Caco-2 (cell line): ENCODE data around the gene TBL1X. TPM values are rescaled to one million over a fixed set of nuclear protein-coding genes. Genes with fewer than 3 reads are reported as not detected.

Experiments
- BruUV-seq: library from RNA; stranded (reverse); fragments of 400-500 nt; replicated peaks from 2 replicates; lab custom pipeline; 2021; lab: Mats Ljungman, UMichigan
- CTCF ChIA-PET: fragments of 300-600 bp; sonication (Branson Sonifier 250); formaldehyde crosslinking; loops from one replicate; lab custom pipeline; 2022; ENCODE audit warnings: antibody characterized with exemption; lab: Charles Lee
- POLR2A ChIA-PET: fragments of 300-600 bp; sonication (Branson Sonifier 250); formaldehyde crosslinking; loops from one replicate; lab custom pipeline; 2022; ENCODE audit warnings: antibody characterized with exemption; lab: Charles Lee
- DNase-seq, 2 experiments: peaks; one replicate each; pipeline versions ENCODE4 v3.0.0 to v3.0.0-alpha.2; 2020 to 2022
- H3K27me3 ChIP-seq: replicated peaks from 2 replicates; pipeline ENCODE4 v1.6.0; 2011; ENCODE audit warnings: low read length; ENCODE audit not compliant: control insufficient read depth, insufficient read depth
- H3K36me3 ChIP-seq: 2 replicates; pipeline ENCODE4 v1.5.1; 2011; ENCODE audit warnings: low read length; ENCODE audit not compliant: control insufficient read depth, insufficient read depth
- H3K4me1 ChIP-seq: fragments of 250-450 bp; sonication (Bioruptor Pico); 2 replicates; pipeline ENCODE4 v1.5.1; 2020; ENCODE audit warnings: mild to moderate bottlenecking
- H3K4me3 ChIP-seq: 2 replicates; pipeline ENCODE4 v1.5.1; 2011; ENCODE audit warnings: low read depth, mild to moderate bottlenecking, control low read depth, low read length
- H3K9me3 ChIP-seq: fragments of 250-450 bp; sonication (Bioruptor Pico); 2 replicates; pipeline ENCODE4 v1.5.1; 2020; ENCODE audit warnings: mild to moderate bottlenecking, moderate library complexity
- H3K27ac Mint-ChIP-seq: one replicate; pipeline ENCODE4 v1.8.0; 2022; ENCODE audit warnings: mixed read lengths; ENCODE audit not compliant: unreplicated experiment
- H3K27me3 Mint-ChIP-seq: one replicate; pipeline ENCODE4 v1.8.0; 2022; ENCODE audit warnings: mixed read lengths; ENCODE audit not compliant: insufficient read depth, unreplicated experiment
- H3K36me3 Mint-ChIP-seq: one replicate; pipeline ENCODE4 v1.8.0; 2022; ENCODE audit warnings: mild to moderate bottlenecking, mixed read lengths; ENCODE audit not compliant: insufficient read depth, unreplicated experiment
- H3K4me1 Mint-ChIP-seq: one replicate; pipeline ENCODE4 v1.8.0; 2022; ENCODE audit warnings: low read depth, mixed read lengths; ENCODE audit not compliant: unreplicated experiment
- H3K4me3 Mint-ChIP-seq: one replicate; pipeline ENCODE4 v1.8.0; 2022; ENCODE audit warnings: mild to moderate bottlenecking, moderate library complexity, mixed read lengths; ENCODE audit not compliant: unreplicated experiment
- H3K9me3 Mint-ChIP-seq: one replicate; pipeline ENCODE4 v1.8.0; 2022; ENCODE audit warnings: mixed read lengths; ENCODE audit not compliant: unreplicated experiment
- intact Hi-C: fragments of 100-400 bp; cut with micrococcal nuclease; formaldehyde crosslinking; loops from one replicate; pipeline ENCODE4 v1.10.0; 2022; ENCODE audit not compliant: unreplicated experiment
- total RNA-seq: library from RNA; stranded (reverse); gene quantifications from 2 replicates; pipeline ENCODE4 v1.2.3, GENCODE V29; 2022
- TF ChIP-seq, protein P1 (sequence below), 2 experiments: fragments of 200-600 bp in 1 of 2; IDR thresholded peaks; 1 replicate in 1 of 2; 2 replicates in 1 of 2; pipeline versions ENCODE4 v1.5.1 to v1.8.0; 2011 to 2022; ENCODE audit warnings: antibody characterized with exemption in 1 of 2, control low read depth in 1 of 2, inconsistent platforms in 1 of 2, low read depth in 1 of 2, low read length in 1 of 2, mild to moderate bottlenecking in 1 of 2, moderate library complexity in 1 of 2; ENCODE audit not compliant: insufficient read depth in 1 of 2, severe bottlenecking in 1 of 2, unreplicated experiment in 1 of 2

The TBL1X gene
- total RNA-seq, 1 experiment from 2014 or later, result 84.2 TPM

GRCh38 chrX:9557091-9557490, 92.2 kb downstream of the TBL1X start:
- Histone ChIP-seq H3K27me3 (no peaks in the 10 kb centered on the region), H3K4me3 (no peak overlapping the region), H3K4me1 (no peaks in the 10 kb centered on the region), H3K9me3 (no peaks in the 10 kb centered on the region), H3K36me3 (no peaks in the 10 kb centered on the region)
- ChIA-PET POLR2A (no interaction called here), CTCF (no interaction called here)
- peaks cover 32% of the 10 kb centered on the region for H3K36me3 Mint-ChIP-seq
- no peaks in the 10 kb centered on the region for H3K27me3 Mint-ChIP-seq
- intact Hi-C loops, result no loop called here
- no peak overlapping the region for H3K4me3 Mint-ChIP-seq
- peaks cover 17% of the 10 kb centered on the region for H3K4me1 Mint-ChIP-seq
- no peak for DNase-seq
- no TSS peak for BruUV-seq
- no peaks in the 10 kb centered on the region for H3K9me3 Mint-ChIP-seq
- peak overlapping the region; percentile 16 for H3K27ac Mint-ChIP-seq
- TF ChIP-seq, protein P1, sequence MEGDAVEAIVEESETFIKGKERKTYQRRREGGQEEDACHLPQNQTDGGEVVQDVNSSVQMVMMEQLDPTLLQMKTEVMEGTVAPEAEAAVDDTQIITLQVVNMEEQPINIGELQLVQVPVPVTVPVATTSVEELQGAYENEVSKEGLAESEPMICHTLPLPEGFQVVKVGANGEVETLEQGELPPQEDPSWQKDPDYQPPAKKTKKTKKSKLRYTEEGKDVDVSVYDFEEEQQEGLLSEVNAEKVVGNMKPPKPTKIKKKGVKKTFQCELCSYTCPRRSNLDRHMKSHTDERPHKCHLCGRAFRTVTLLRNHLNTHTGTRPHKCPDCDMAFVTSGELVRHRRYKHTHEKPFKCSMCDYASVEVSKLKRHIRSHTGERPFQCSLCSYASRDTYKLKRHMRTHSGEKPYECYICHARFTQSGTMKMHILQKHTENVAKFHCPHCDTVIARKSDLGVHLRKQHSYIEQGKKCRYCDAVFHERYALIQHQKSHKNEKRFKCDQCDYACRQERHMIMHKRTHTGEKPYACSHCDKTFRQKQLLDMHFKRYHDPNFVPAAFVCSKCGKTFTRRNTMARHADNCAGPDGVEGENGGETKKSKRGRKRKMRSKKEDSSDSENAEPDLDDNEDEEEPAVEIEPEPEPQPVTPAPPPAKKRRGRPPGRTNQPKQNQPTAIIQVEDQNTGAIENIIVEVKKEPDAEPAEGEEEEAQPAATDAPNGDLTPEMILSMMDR (IDR thresholded peaks at IDR 0.05; ENCODE audit: insufficient read depth in 1 of 2, low read depth in 1 of 2, low read length in 1 of 2, severe bottlenecking in 1 of 2, unreplicated experiment in 1 of 2), result no peak

DNA sequence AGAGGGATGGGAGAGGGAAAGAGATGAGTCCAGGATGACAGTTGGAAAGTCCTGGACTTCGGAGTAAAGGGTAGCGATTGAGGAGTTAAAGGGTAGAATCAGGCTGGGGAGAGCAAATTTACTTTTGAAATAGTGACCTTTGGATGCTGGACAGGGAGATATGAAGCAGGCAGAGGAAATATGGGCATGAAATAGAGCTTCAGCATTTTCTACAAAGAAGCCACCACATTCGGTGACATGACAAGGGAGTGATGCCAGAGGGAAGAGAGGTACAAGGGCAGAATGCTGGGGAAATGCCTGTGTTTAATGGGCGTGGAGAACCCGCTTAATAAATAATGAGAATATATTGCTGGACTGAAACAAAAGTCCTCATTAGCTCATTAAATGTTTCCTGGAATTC, 92.7 kb downstream of the TBL1X start:
- BruUV-seq, result no TSS peak
- no peak for DNase-seq
- no peak overlapping the region for H3K4me3 Mint-ChIP-seq
- ChIA-PET CTCF (no interaction called here), POLR2A (no interaction called here)
- H3K27me3 Mint-ChIP-seq, result no peaks in the 10 kb centered on the region
- H3K27ac Mint-ChIP-seq, result peak overlapping the region; percentile 16
- H3K9me3 Mint-ChIP-seq, result no peaks in the 10 kb centered on the region
- Histone ChIP-seq H3K4me1 (no peaks in the 10 kb centered on the region), H3K9me3 (no peaks in the 10 kb centered on the region), H3K27me3 (no peaks in the 10 kb centered on the region), H3K36me3 (no peaks in the 10 kb centered on the region), H3K4me3 (no peak overlapping the region)
- TF ChIP-seq, protein P1 (IDR thresholded peaks at IDR 0.05; ENCODE audit: insufficient read depth in 1 of 2, low read depth in 1 of 2, low read length in 1 of 2, severe bottlenecking in 1 of 2, unreplicated experiment in 1 of 2), result no peak
- H3K4me1 Mint-ChIP-seq, result peaks cover 17% of the 10 kb centered on the region
- intact Hi-C loops, result no loop called here
- H3K36me3 Mint-ChIP-seq, result peaks cover 32% of the 10 kb centered on the region

DNA sequence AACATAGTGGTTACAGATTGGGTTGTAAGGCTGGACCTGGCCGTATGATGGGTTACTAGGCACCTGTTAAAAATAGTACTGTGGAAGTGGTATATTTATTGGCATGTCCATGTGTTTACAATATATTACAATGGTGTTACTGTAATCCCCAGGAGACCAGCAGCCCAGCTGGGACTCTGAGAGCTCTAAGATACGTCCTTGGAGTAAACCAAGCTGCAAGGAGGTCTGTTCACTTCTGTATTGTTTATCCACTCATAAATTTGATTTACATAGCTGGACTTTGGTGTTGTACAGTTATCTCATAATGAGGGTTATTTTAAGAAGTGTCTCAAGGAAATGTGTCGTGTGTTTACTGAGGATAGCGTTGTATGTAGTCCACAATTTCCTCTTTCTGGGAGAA, 93.8 kb downstream of the TBL1X start:
- H3K9me3 Mint-ChIP-seq, result no peaks in the 10 kb centered on the region

More for the DNA sequence above, 93.8 kb downstream of the TBL1X start:
- Histone ChIP-seq H3K4me3 (no peak overlapping the region), H3K9me3 (no peaks in the 10 kb centered on the region), H3K36me3 (no peaks in the 10 kb centered on the region), H3K27me3 (no peaks in the 10 kb centered on the region), H3K4me1 (no peaks in the 10 kb centered on the region)
- TF ChIP-seq, protein P1 (IDR thresholded peaks at IDR 0.05; ENCODE audit: insufficient read depth in 1 of 2, low read depth in 1 of 2, low read length in 1 of 2, severe bottlenecking in 1 of 2, unreplicated experiment in 1 of 2), result no peak
- CTCF ChIA-PET, result no interaction called here
- no TSS peak for BruUV-seq
- no peak overlapping the region for H3K4me3 Mint-ChIP-seq
- POLR2A ChIA-PET, result no interaction called here
- peaks cover 17% of the 10 kb centered on the region for H3K4me1 Mint-ChIP-seq
- DNase-seq, result no peak
- H3K27me3 Mint-ChIP-seq, result no peaks in the 10 kb centered on the region
- H3K27ac Mint-ChIP-seq, result no peak overlapping the region
- peaks cover 28% of the 10 kb centered on the region for H3K36me3 Mint-ChIP-seq
- intact Hi-C loops, result no loop called here
